Caco-2 (cell line): ENCODE results near the gene RACK1. TPM values are rescaled to one million over a fixed set of nuclear protein-coding genes. Genes with fewer than 3 reads are reported as not detected.

Experiments
- BruUV-seq: library from RNA; stranded (reverse); fragments of 400-500 nt; replicated peaks from 2 replicates; lab custom pipeline; 2021; lab: Mats Ljungman, UMichigan
- CTCF ChIA-PET: fragments of 300-600 bp; sonication (Branson Sonifier 250); formaldehyde crosslinking; loops from one replicate; lab custom pipeline; 2022; ENCODE audit warnings: antibody characterized with exemption; lab: Charles Lee
- POLR2A ChIA-PET: fragments of 300-600 bp; sonication (Branson Sonifier 250); formaldehyde crosslinking; loops from one replicate; lab custom pipeline; 2022; ENCODE audit warnings: antibody characterized with exemption; lab: Charles Lee
- DNase-seq, 2 experiments: peaks; one replicate each; pipeline versions ENCODE4 v3.0.0 to v3.0.0-alpha.2; 2020 to 2022
- H3K27me3 ChIP-seq: replicated peaks from 2 replicates; pipeline ENCODE4 v1.6.0; 2011; ENCODE audit warnings: low read length; ENCODE audit not compliant: control insufficient read depth, insufficient read depth
- H3K36me3 ChIP-seq: 2 replicates; pipeline ENCODE4 v1.5.1; 2011; ENCODE audit warnings: low read length; ENCODE audit not compliant: control insufficient read depth, insufficient read depth
- H3K4me1 ChIP-seq: fragments of 250-450 bp; sonication (Bioruptor Pico); 2 replicates; pipeline ENCODE4 v1.5.1; 2020; ENCODE audit warnings: mild to moderate bottlenecking
- H3K4me3 ChIP-seq: 2 replicates; pipeline ENCODE4 v1.5.1; 2011; ENCODE audit warnings: low read depth, mild to moderate bottlenecking, control low read depth, low read length
- H3K9me3 ChIP-seq: fragments of 250-450 bp; sonication (Bioruptor Pico); 2 replicates; pipeline ENCODE4 v1.5.1; 2020; ENCODE audit warnings: mild to moderate bottlenecking, moderate library complexity
- H3K27ac Mint-ChIP-seq: one replicate; pipeline ENCODE4 v1.8.0; 2022; ENCODE audit warnings: mixed read lengths; ENCODE audit not compliant: unreplicated experiment
- H3K27me3 Mint-ChIP-seq: one replicate; pipeline ENCODE4 v1.8.0; 2022; ENCODE audit warnings: mixed read lengths; ENCODE audit not compliant: insufficient read depth, unreplicated experiment
- H3K36me3 Mint-ChIP-seq: one replicate; pipeline ENCODE4 v1.8.0; 2022; ENCODE audit warnings: mild to moderate bottlenecking, mixed read lengths; ENCODE audit not compliant: insufficient read depth, unreplicated experiment
- H3K4me1 Mint-ChIP-seq: one replicate; pipeline ENCODE4 v1.8.0; 2022; ENCODE audit warnings: low read depth, mixed read lengths; ENCODE audit not compliant: unreplicated experiment
- H3K4me3 Mint-ChIP-seq: one replicate; pipeline ENCODE4 v1.8.0; 2022; ENCODE audit warnings: mild to moderate bottlenecking, moderate library complexity, mixed read lengths; ENCODE audit not compliant: unreplicated experiment
- H3K9me3 Mint-ChIP-seq: one replicate; pipeline ENCODE4 v1.8.0; 2022; ENCODE audit warnings: mixed read lengths; ENCODE audit not compliant: unreplicated experiment
- CTCF ChIP-seq, 2 experiments: fragments of 200-600 bp in 1 of 2; IDR thresholded peaks; 1 replicate in 1 of 2; 2 replicates in 1 of 2; pipeline versions ENCODE4 v1.5.1 to v1.8.0; 2011 to 2022; ENCODE audit warnings: antibody characterized with exemption in 1 of 2, control low read depth in 1 of 2, inconsistent platforms in 1 of 2, low read depth in 1 of 2, low read length in 1 of 2, mild to moderate bottlenecking in 1 of 2, moderate library complexity in 1 of 2; ENCODE audit not compliant: insufficient read depth in 1 of 2, severe bottlenecking in 1 of 2, unreplicated experiment in 1 of 2
- intact Hi-C: fragments of 100-400 bp; cut with micrococcal nuclease; formaldehyde crosslinking; loops from one replicate; pipeline ENCODE4 v1.10.0; 2022; ENCODE audit not compliant: unreplicated experiment
- total RNA-seq: library from RNA; stranded (reverse); gene quantifications from 2 replicates; pipeline ENCODE4 v1.2.3, GENCODE V29; 2022

The RACK1 gene
- total RNA-seq, 1 experiment from 2014 or later: 2,098 TPM

GRCh38 chr5:181236471-181236870, 7.2 kb downstream of the RACK1 start:
- Histone ChIP-seq H3K4me3 (no peak overlapping the region), H3K36me3 (peaks cover 23% of the 10 kb centered on the region), H3K9me3 (no peaks in the 10 kb centered on the region), H3K27me3 (no peaks in the 10 kb centered on the region), H3K4me1 (0 out of 2 replicates have a peak, but pooled peaks cover under 1% of the 10 kb centered on the region)
- Mint-ChIP-seq H3K36me3 (peaks cover 92% of the 10 kb centered on the region), H3K4me1 (no peaks in the 10 kb centered on the region), H3K9me3 (no peaks in the 10 kb centered on the region), H3K27me3 (no peaks in the 10 kb centered on the region), H3K4me3 (no peak overlapping the region), H3K27ac (no peak overlapping the region)
- BruUV-seq: no TSS peak
- intact Hi-C loops: no loop called here
- ChIA-PET CTCF (no interaction called here), POLR2A (interaction anchor here (0.6 kb wide), 2 partner anchors 40 to 370 kb away, joined by 3 to 4 read pairs; no protein-coding TSS in a partner anchor)
- TF ChIP-seq CTCF (IDR thresholded peaks at IDR 0.05; ENCODE audit: insufficient read depth in 1 of 2, low read depth in 1 of 2, low read length in 1 of 2, severe bottlenecking in 1 of 2, unreplicated experiment in 1 of 2): no peak
- DNase-seq: no peak

- Mint-ChIP-seq H3K4me3 (no peak overlapping the region), H3K27ac (peak overlapping the region; percentile 79), H3K27me3 (no peaks in the 10 kb centered on the region), H3K36me3 (peaks cover 90% of the 10 kb centered on the region), H3K4me1 (no peaks in the 10 kb centered on the region), H3K9me3 (no peaks in the 10 kb centered on the region)
- no peak overlapping the region for H3K4me3 ChIP-seq
- CTCF ChIA-PET: no interaction called here
- H3K36me3 ChIP-seq: peaks cover 19% of the 10 kb centered on the region
- H3K9me3 ChIP-seq: no peaks in the 10 kb centered on the region
- no TSS peak for BruUV-seq
- TF ChIP-seq CTCF (IDR thresholded peaks at IDR 0.05; ENCODE audit: insufficient read depth in 1 of 2, low read depth in 1 of 2, low read length in 1 of 2, severe bottlenecking in 1 of 2, unreplicated experiment in 1 of 2): no peak
- DNase-seq: no peak
- intact Hi-C loops: loop anchor here (1.0 kb wide), 1 partner anchor 13 kb away; the partner anchor contains the start of gene TRIM41
- POLR2A ChIA-PET: interaction anchor here (1.0 to 1.5 kb wide), 2 partner anchors 8 to 15 kb away, joined by 3 to 5 read pairs; partner anchors contain the start of gene RACK1
- H3K27me3 ChIP-seq: no peaks in the 10 kb centered on the region
- H3K4me1 ChIP-seq: no peaks in the 10 kb centered on the region
Measured at GRCh38 chr5:181235689-181236366, 7.9 kb downstream of the RACK1 start.

GRCh38 chr5:181235323-181235688, 8.4 kb downstream of the RACK1 start:
- ChIA-PET POLR2A (interaction anchor here (1.0 to 1.5 kb wide), 4 partner anchors 9 to 28 kb away, joined by 3 to 7 read pairs (median 6); partner anchors contain the start of genes RACK1 and TRIM41), CTCF (no interaction called here)
- peaks cover 19% of the 10 kb centered on the region for H3K36me3 ChIP-seq
- Mint-ChIP-seq H3K4me1 (no peaks in the 10 kb centered on the region), H3K27me3 (no peaks in the 10 kb centered on the region), H3K27ac (peak overlapping the region; percentile 79), H3K4me3 (no peak overlapping the region), H3K36me3 (peaks cover 85% of the 10 kb centered on the region), H3K9me3 (no peaks in the 10 kb centered on the region)
- H3K4me3 ChIP-seq: no peak overlapping the region
- no peaks in the 10 kb centered on the region for H3K9me3 ChIP-seq
- intact Hi-C loops: loop anchor here (1.0 kb wide), 1 partner anchor 12 kb away; the partner anchor contains the start of gene TRIM41
- no TSS peak for BruUV-seq
- DNase-seq: no peak
- H3K4me1 ChIP-seq: no peaks in the 10 kb centered on the region
- no peak for TF ChIP-seq CTCF (IDR thresholded peaks at IDR 0.05; ENCODE audit: insufficient read depth in 1 of 2, low read depth in 1 of 2, low read length in 1 of 2, severe bottlenecking in 1 of 2, unreplicated experiment in 1 of 2)
- no peaks in the 10 kb centered on the region for H3K27me3 ChIP-seq
